OCI-LY7 (cell line): ENCODE data around the gene GNGT1.

Source experiments
- CTCF ChIP-seq: fragments of 200-600 bp; sonication (generic); conservative IDR thresholded peaks from 2 replicates; pipeline ENCODE4 v1.5.1; 2014; ENCODE audit warnings: mild to moderate bottlenecking, antibody characterized with exemption, low read length, moderate library complexity, mixed read lengths
- EZH2phosphoT487 ChIP-seq: fragments of 200-600 bp; sonication (generic); IDR thresholded peaks from 2 replicates; pipeline ENCODE4 v1.6.1; 2018; ENCODE audit warnings: low read depth, borderline replicate concordance, mild to moderate bottlenecking, mixed run types, antibody characterized with exemption, low read length, moderate library complexity, mixed read lengths

GRCh38 chr7:93906267-93906666 lies at the start of gene GNGT1:
- no peak for TF ChIP-seq CTCF
- no peak for TF ChIP-seq EZH2phosphoT487
